ENCODE measurements around the gene POLR1G. TPM values are rescaled to one million over a fixed set of nuclear protein-coding genes. Genes with fewer than 3 reads are reported as not detected.

The POLR1G gene
- total RNA-seq, 4 donors from 2014 or later = 4.0 to 8.1 (median 5.6) TPM

DNA sequence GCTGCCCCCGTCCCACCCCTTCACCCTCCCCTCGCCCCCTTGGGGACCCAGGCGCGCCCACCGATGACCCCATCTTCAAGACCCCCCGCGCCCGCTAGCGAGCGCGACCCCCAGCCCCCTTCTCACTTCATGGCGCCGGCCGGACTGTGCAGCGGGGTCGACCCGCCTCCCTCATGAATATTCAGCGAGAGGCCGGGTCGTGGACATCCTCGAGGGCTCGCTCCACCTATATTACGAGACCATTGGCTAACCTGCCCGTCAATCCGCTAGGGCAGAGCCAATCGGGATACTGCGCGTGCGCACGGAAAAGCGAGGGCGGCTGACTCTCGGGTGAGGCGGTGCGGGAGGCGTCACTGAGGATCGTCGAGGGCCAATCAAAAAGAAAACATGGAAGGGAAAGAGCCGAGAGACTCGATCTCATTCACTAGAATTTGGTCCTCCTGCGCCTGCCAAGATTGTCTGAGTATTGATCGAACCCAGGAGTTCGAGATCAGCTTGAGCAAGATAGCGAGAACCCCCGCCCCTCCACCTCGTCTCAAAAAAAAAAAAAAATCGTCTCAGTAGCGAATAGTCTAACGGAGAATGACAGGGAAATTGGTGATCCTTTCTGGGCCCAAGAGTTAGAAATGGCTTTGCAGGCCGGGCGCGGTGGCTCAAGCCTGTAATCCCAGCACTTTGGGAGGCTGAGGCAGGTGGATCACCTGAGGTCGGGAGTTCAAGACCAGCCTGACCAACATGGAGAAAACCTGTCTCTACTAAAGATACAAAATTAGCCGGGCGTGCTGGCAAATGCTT lies 35.8 kb upstream of the POLR1G start, which contains the start of gene ERCC2:
TSS of gene ERCC2 (minus strand) at position 164 of the 795 bp plus-strand sequence. CDS start at position 131, 33 bp downstream.
- H3K4me3 ChIP-seq (ENCODE audit: low read depth, poor library complexity, severe bottlenecking) = peak within 1 kb of the TSS; percentile 64
- TF ChIP-seq, protein P1, sequence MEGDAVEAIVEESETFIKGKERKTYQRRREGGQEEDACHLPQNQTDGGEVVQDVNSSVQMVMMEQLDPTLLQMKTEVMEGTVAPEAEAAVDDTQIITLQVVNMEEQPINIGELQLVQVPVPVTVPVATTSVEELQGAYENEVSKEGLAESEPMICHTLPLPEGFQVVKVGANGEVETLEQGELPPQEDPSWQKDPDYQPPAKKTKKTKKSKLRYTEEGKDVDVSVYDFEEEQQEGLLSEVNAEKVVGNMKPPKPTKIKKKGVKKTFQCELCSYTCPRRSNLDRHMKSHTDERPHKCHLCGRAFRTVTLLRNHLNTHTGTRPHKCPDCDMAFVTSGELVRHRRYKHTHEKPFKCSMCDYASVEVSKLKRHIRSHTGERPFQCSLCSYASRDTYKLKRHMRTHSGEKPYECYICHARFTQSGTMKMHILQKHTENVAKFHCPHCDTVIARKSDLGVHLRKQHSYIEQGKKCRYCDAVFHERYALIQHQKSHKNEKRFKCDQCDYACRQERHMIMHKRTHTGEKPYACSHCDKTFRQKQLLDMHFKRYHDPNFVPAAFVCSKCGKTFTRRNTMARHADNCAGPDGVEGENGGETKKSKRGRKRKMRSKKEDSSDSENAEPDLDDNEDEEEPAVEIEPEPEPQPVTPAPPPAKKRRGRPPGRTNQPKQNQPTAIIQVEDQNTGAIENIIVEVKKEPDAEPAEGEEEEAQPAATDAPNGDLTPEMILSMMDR (IDR thresholded peaks at IDR 0.05) = no peak
- no peak for TF ChIP-seq POLR2A (IDR thresholded peaks at IDR 0.05)
- DNase-seq (ENCODE audit: low spot score in 2 of 2) = peak; percentile 99 to 100
- 4 to 5% methylated on average over 48 to 51 of the region's 55 CpGs for WGBS, 2 donors
- intact Hi-C loops (cut with DNase I; ENCODE audit: low total_unique reads) = no loop called here

DNA sequence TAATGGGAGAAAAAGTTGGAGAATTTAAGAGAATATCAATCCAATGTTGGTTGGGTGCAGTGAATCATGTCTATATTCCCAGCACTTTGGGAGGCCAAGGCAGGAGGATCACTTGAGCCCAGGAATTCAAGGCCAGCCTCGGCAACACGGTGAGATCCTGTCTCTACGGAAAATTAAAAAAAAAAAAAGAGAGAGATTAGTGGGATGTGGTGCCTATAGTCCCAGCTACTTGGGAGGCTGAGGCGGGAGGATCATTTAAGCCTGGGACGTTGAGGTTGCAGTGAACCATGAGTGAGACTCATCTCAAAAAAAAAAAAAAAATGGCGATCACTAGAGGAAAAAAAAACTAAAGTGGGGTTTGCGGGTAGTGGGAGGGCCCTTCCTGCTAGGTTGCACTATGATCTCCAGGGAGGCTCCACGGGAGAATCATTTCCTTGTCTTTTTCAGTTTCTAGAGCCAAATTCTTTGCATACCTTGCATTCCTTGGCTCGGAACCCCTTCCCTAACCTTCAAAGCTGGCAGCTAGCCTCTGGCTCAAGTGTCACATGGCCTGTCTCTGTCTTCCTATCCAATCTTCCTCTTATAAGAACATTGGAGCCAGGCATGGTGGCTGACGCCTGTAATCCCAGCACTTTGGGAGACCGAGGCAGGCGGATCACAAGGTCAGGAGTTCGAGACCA lies 30.3 kb upstream of the POLR1G start:
- intact Hi-C loops (cut with DNase I; ENCODE audit: low total_unique reads) = no loop called here
- DNase-seq (ENCODE audit: low spot score in 2 of 2) = no peak
- 43 to 44% methylated on average over 13 of the region's 13 CpGs for WGBS, 2 donors
- TF ChIP-seq, protein P1 (IDR thresholded peaks at IDR 0.05) = no peak
- TF ChIP-seq POLR2A (IDR thresholded peaks at IDR 0.05) = no peak
- no peak overlapping the region for H3K4me3 ChIP-seq (ENCODE audit: low read depth, poor library complexity, severe bottlenecking)

DNA sequence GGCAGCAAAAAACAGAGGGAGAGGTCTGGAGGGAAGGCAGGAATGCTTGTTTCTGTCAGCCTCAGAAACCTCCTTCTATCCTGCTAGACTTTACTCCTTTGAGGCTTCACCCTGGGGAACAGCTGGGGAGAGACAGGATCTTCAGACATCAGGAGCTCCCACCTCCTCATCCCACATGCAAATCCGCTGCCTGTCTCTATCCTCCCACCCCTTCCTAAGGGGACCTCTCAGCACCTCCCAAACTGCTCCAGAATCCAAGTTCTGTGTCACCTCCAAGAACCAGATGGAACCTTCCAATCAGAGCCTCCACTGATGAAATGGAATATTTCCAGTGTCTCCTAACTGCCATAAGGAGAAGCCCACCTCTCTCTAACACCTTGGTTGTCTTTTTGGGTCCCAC lies 26.3 kb upstream of the POLR1G start:
- no peak for DNase-seq (ENCODE audit: low spot score in 2 of 2)
- no peak overlapping the region for H3K4me3 ChIP-seq (ENCODE audit: low read depth, poor library complexity, severe bottlenecking)
- TF ChIP-seq POLR2A (IDR thresholded peaks at IDR 0.05) = no peak
- TF ChIP-seq, protein P1 (IDR thresholded peaks at IDR 0.05) = no peak
- 94% methylated on average over 1 of the region's 1 CpG for WGBS, 2 donors
- intact Hi-C loops (cut with DNase I; ENCODE audit: low total_unique reads) = no loop called here

DNA sequence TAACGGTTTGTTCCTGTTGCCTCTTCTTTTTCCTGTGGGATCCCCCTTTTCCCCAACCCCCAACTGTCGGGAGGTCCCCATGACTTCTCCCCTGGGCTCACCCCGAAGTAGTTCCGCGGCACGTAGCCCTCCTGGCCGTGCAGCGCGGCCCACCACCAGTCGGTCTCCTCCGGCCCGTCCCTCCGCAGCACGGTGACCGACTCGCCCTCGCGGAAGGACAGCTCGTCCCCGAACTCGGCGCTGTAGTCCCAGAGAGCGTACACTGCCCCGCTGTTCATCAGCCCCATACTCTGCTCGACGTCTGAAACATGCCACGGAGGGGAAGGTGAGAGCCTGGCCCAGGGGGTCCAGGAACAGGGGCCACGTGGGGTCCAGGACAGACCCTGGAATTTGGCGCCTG lies 24.0 kb upstream of the POLR1G start:
- TF ChIP-seq POLR2A (IDR thresholded peaks at IDR 0.05) = no peak
- TF ChIP-seq, protein P1 (IDR thresholded peaks at IDR 0.05) = no peak
- WGBS, 2 donors = 85 to 90% methylated on average over 29 of the region's 29 CpGs
- intact Hi-C loops (cut with DNase I; ENCODE audit: low total_unique reads) = no loop called here
- no peak overlapping the region for H3K4me3 ChIP-seq (ENCODE audit: low read depth, poor library complexity, severe bottlenecking)
- DNase-seq (ENCODE audit: low spot score in 2 of 2) = no peak

DNA sequence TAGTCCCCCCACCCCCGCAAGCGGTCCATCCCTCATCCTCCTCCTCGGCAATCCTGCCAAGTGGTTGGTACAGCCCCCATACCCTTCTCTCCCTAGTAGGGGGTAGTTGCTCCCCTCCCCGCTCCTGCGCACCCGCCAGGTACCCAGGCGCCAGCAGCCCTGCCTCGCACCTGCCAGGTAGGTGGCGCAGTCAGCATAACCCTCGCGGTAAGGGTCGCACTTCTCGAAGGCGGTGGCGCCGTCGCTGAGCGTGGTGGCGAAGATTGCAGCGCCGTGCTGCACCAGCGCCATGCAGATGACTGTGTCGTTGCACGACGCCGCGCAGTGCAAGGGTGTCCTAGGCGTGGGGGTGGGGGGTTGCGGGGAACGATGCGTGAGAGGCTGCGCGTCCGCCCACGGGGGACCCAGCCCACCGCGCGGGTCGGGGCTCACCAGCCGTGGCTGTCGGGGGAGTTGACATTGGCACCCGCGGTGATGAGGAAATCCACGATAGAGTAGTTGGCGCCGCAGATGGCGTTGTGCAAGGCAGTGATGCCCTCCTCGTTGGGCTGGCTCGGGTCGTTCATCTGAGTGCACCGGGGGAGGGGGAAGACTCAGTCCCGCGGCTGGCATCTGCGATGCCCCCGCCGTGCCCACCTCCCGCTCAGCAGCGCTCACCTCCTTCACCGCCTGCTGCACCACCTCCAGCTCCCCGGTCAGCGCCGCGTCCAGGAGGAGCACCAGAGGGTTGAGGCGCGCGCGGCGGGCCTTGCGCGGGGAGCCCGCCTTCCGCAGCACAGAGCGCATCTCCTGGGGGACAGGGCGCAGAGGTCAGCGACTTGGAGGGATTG lies 20.8 kb upstream of the POLR1G start:
- H3K4me3 ChIP-seq (ENCODE audit: low read depth, poor library complexity, severe bottlenecking) = no peak overlapping the region
- TF ChIP-seq POLR2A (IDR thresholded peaks at IDR 0.05) = no peak
- TF ChIP-seq, protein P1 (IDR thresholded peaks at IDR 0.05) = no peak
- no peak for DNase-seq (ENCODE audit: low spot score in 2 of 2)
- 41 to 44% methylated on average over 60 to 75 of the region's 75 CpGs for WGBS, 2 donors
- intact Hi-C loops (cut with DNase I; ENCODE audit: low total_unique reads) = no loop called here

Measured in lower leg skin (tissue), 4 donors.